Heart right ventricle (tissue), 16 donors: ENCODE measurements around the gene CPED1. TPM values are rescaled to one million over a fixed set of nuclear protein-coding genes. Genes with fewer than 3 reads are reported as not detected.

ENCODE experiments used
- ATAC-seq, 8 donors: fragments of 200-7000 bp; cut with Tn5 transposase; one replicate each; pipeline ENCODE4 v1.9.1; 2020; ENCODE audit warnings: mild to moderate bottlenecking in 8 of 8, moderate library complexity in 8 of 8, moderate number of reproducible peaks in 1 of 8
- DNase-seq, 2 donors: peaks; one replicate each; pipeline ENCODE4 v3.0.0-alpha.2; 2020
- H3K27ac ChIP-seq, 10 donors: fragments of 200-600 bp; sonication (generic) in 2 of 10; one replicate each; pipeline versions ENCODE4 v1.5.0 to v1.8.0; 2020 to 2022; ENCODE audit warnings: mild to moderate bottlenecking in 3 of 10
- H3K27me3 ChIP-seq, 7 donors: fragments of 200-600 bp; one replicate each; pipeline ENCODE4 v1.8.0; 2021 to 2022; ENCODE audit warnings: mild to moderate bottlenecking in 2 of 7
- H3K36me3 ChIP-seq, 9 donors: fragments of 200-600 bp; sonication (generic) in 1 of 9; one replicate each; pipeline versions ENCODE4 v1.5.0 to v1.8.0; 2020 to 2022; ENCODE audit warnings: mild to moderate bottlenecking in 2 of 9
- H3K4me1 ChIP-seq, 9 donors: fragments of 200-600 bp; sonication (generic) in 1 of 9; one replicate each; pipeline versions ENCODE4 v1.5.0 to v1.8.0; 2020 to 2022; ENCODE audit warnings: mild to moderate bottlenecking in 4 of 9
- H3K4me3 ChIP-seq, 10 donors: fragments of 200-600 bp; sonication (generic) in 2 of 10; one replicate each; pipeline versions ENCODE4 v1.5.0 to v1.8.0; 2020 to 2022; ENCODE audit warnings: mild to moderate bottlenecking in 7 of 10, moderate library complexity in 2 of 10
- H3K9me3 ChIP-seq, 11 donors: fragments of 200-600 bp in 10 of 11; sonication (generic) in 2 of 11; one replicate each; pipeline versions ENCODE4 v1.5.0 to v1.8.0; 2013 to 2022; ENCODE audit warnings: mild to moderate bottlenecking in 2 of 11, control low read depth in 1 of 11, moderate library complexity in 1 of 11
- CTCF ChIP-seq, 9 donors: fragments of 200-600 bp; sonication (generic) in 2 of 9; IDR thresholded peaks; one replicate each; pipeline versions ENCODE4 v1.5.0 to v1.8.0; 2021 to 2022; ENCODE audit warnings: antibody characterized with exemption in 9 of 9, mild to moderate bottlenecking in 5 of 9, moderate library complexity in 1 of 9
- WGBS, 2 donors: extraction: QIAGEN DNeasy Blood & Tissue Kit; methylation state at CpG; one replicate each; pipeline ENCODE4 v1.1.7; 2013; ENCODE audit warnings: inconsistent platforms in 1 of 2; 5-methylcytosine and 5-hydroxymethylcytosine counted together
- intact Hi-C, 10 donors: fragments of 100-400 bp; cut with DNase I; formaldehyde crosslinking; loops; one replicate each; pipeline versions ENCODE4 v1.11.1 to v1.14.2; 2022
- polyA plus RNA-seq, 2 donors: library from polyadenylated mRNA; stranded (reverse); fragments of 200-250 nt; gene quantifications; one replicate each; pipeline ENCODE4 v1.2.3, GENCODE V29; 2013
- total RNA-seq, 10 donors: library from RNA; stranded (reverse); fragmentation: NEBNext Ultra II Directional in 3 of 10; extraction: Animal tissue kit (Norgen Biotek cat#: 25700) in 3 of 10; gene quantifications; one replicate each; pipeline versions ENCODE4 v1.2.1 to v1.2.4, GENCODE V29; 2021 to 2023
- donor health status: Arrhythmogenic right ventricular cardiomyopathy.
- donor health status: ischemic (EF 13 %, LVEDD 7.1; RV severe dilation, severe dysfunction).
- donor health status: healthy with polysubstance abuse.
- donor health status: DM: no; HTN: yes; CAD: no.
- donor health status: DM: no; HTN: no; CAD: no.
- donor health status: ischemic (EF 25% LVEDD 6.9; RV normal size, moderate dysfunction).
- donor health status: ischemic (EF 25% LVEDD 5.7; RV mildly dilated, moderate dysfunction).
- donor health status: healthy.
- donor health status: DM: yes; HTN: yes; CAD: no.
- donor health status: Ischemic cardiomyopathy.
- donor health status: ischemic (EF 35%, LVEDD 5.7; RV mildly dilated, moderate dysfunction).
- donor health status: nonischemic (EF 11% LVEDD 7.7; RV severe dilation, severe dysfunction).
- donor health status: DM: yes; HTN: yes; CAD: no.
- donor health status: PGD.
- donor health status: ischemic (EF 29% LVEDD 5.4; RV normal size, mild dysfunction).
- donor health status: nonischemic (EF 23%, LVEDD 6.1; RV moderate dilation, normal function).

Gene CPED1
- total and polyA plus RNA-seq, 12 donors: 3.9 to 56.5 (median 31.2) TPM

- Histone ChIP-seq H3K4me3 (no peak overlapping the region), H3K36me3 (peaks cover 0 to 2% (median 0%) of the 10 kb centered on the region in 9 donors), H3K9me3 (no peaks in the 10 kb centered on the region), H3K27me3 (no peaks in the 10 kb centered on the region), H3K27ac (no peak overlapping the region), H3K4me1 (no peaks in the 10 kb centered on the region)
- DNase-seq (no peak), ATAC-seq (no peak)
- 92 to 94% methylated on average over 8 of the region's 8 CpGs for WGBS, 2 donors
- intact Hi-C loops: no loop called here
- no peak for TF ChIP-seq CTCF (IDR thresholded peaks at IDR 0.05)
These were observed 313.8 kb downstream of the CPED1 start for GRCh38 chr7:121302214-121302745.

- no peak for ATAC-seq
- 90 to 91% methylated on average over 6 of the region's 6 CpGs for WGBS, 2 donors
- no peaks in the 10 kb centered on the region for H3K36me3 ChIP-seq
These were observed 315.1 kb downstream of the CPED1 start for GRCh38 chr7:121303422-121304101.

DNA sequence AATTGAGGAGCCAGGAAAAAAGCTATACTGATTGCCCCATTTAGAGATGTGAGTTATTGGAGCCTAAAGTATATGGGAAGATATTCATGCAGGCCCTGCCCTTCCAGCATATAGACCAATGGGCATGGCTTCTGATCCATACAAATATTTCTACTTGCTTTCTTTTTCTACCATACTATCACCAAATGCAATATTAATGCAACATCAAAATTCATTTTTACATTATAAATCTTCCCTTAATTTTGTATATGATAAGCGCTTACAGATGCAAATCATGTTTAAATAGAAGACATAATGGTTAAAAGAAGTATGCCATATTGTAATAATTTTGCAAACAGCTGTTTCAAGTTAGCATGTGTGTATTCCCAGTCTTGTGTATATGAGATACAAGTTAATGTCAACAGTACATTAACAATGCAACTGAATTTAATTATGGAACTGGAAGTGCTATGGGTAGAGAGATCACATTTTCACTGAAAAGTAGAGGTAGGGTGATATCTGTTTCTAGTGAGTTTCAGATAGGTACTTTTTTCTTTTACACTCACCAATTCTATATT lies 315.7 kb downstream of the CPED1 start:
- intact Hi-C loops: no loop called here
- no peaks in the 10 kb centered on the region for H3K4me1 ChIP-seq
- H3K27me3 ChIP-seq: no peaks in the 10 kb centered on the region
- no peak overlapping the region for H3K27ac ChIP-seq
- DNase-seq (no peak), ATAC-seq (no peak)
- no peaks in the 10 kb centered on the region for H3K36me3 ChIP-seq
- no peak for TF ChIP-seq CTCF (IDR thresholded peaks at IDR 0.05)
- WGBS, 2 donors: 98 to 100% methylated on average over 1 of the region's 1 CpG
- no peak overlapping the region for H3K4me3 ChIP-seq
- no peaks in the 10 kb centered on the region for H3K9me3 ChIP-seq

More at GRCh38 chr7:121303422-121304101, 315.1 kb downstream of the CPED1 start:
- Histone ChIP-seq H3K4me3 (no peak overlapping the region), H3K4me1 (no peaks in the 10 kb centered on the region), H3K9me3 (no peaks in the 10 kb centered on the region), H3K27me3 (no peaks in the 10 kb centered on the region), H3K27ac (no peak overlapping the region)
- no peak for TF ChIP-seq CTCF (IDR thresholded peaks at IDR 0.05)
- intact Hi-C loops: no loop called here
- DNase-seq: no peak

GRCh38 chr7:121305109-121305508 lies 316.6 kb downstream of the CPED1 start:
- 84 to 87% methylated on average over 3 of the region's 3 CpGs for WGBS, 2 donors
- no peak for TF ChIP-seq CTCF (IDR thresholded peaks at IDR 0.05)
- Histone ChIP-seq H3K4me3 (no peak overlapping the region), H3K9me3 (peaks cover 0 to 3% (median 0%) of the 10 kb centered on the region in 11 donors), H3K27me3 (no peaks in the 10 kb centered on the region), H3K27ac (no peak overlapping the region), H3K36me3 (no peaks in the 10 kb centered on the region), H3K4me1 (no peaks in the 10 kb centered on the region)
- intact Hi-C loops: no loop called here
- ATAC-seq: no peak
- no peak for DNase-seq
